ENCODE data around the gene COLEC12. TPM values are rescaled to one million over a fixed set of nuclear protein-coding genes. Genes with fewer than 3 reads are reported as not detected.

The COLEC12 gene
- total RNA-seq, 1 donor from 2014 or later: not detected

DNA sequence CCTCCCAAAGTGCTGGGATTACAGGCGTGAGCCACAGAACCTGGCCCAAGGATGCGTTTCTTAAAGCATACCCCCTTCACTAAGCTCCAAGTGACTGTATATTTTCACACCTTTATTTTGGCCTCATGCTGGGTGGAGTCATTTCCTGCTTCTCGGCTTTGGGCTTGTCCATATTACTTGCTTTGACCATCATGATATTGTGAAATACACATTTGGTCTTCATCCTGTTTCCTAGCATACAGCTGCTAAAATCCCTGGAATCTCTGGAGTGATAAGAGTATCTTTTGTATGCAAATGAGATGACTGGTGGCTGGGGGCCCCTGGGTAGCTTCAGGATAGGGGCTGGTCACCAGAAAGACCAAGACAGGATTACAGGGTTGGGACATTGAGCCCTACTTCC, 17.6 kb upstream of the COLEC12 start:
- Mint-ChIP-seq H3K4me3 (no peak overlapping the region), H3K27ac (no peak overlapping the region), H3K27me3 (ENCODE audit: insufficient read depth) (no peaks in the 10 kb centered on the region), H3K4me1 (ENCODE audit: low read depth) (peaks cover 12% of the 10 kb centered on the region), H3K36me3 (ENCODE audit: low read depth) (no peaks in the 10 kb centered on the region), H3K9me3 (no peaks in the 10 kb centered on the region)
- intact Hi-C loops (cut with micrococcal nuclease): no loop called here
- no peak for DNase-seq (ENCODE audit: low spot score)

DNA sequence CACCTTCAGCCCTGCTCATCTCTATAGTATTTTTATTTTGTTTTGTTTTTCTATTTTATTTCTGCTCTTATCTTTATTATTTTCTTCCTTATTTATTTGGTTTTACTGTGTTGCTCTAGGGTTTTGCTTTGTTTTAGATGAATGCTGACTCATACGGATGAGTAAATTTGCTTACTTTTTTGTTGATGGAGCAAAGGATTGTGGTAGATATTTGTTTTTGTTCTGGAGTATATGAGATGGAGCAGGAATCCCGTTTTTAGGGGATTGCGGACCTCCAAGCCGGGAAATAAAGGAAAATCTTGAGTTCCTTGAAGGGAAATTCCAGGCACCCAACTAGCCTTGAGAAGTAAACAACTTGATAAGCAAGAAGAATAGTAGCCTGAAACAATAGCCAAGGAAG, 15.3 kb upstream of the COLEC12 start:
- Mint-ChIP-seq H3K4me1 (ENCODE audit: low read depth) (peaks cover 12% of the 10 kb centered on the region), H3K27ac (no peak overlapping the region), H3K36me3 (ENCODE audit: low read depth) (no peaks in the 10 kb centered on the region), H3K27me3 (ENCODE audit: insufficient read depth) (no peaks in the 10 kb centered on the region), H3K9me3 (no peaks in the 10 kb centered on the region), H3K4me3 (no peak overlapping the region)
- intact Hi-C loops (cut with micrococcal nuclease): no loop called here
- no peak for DNase-seq (ENCODE audit: low spot score)

DNA sequence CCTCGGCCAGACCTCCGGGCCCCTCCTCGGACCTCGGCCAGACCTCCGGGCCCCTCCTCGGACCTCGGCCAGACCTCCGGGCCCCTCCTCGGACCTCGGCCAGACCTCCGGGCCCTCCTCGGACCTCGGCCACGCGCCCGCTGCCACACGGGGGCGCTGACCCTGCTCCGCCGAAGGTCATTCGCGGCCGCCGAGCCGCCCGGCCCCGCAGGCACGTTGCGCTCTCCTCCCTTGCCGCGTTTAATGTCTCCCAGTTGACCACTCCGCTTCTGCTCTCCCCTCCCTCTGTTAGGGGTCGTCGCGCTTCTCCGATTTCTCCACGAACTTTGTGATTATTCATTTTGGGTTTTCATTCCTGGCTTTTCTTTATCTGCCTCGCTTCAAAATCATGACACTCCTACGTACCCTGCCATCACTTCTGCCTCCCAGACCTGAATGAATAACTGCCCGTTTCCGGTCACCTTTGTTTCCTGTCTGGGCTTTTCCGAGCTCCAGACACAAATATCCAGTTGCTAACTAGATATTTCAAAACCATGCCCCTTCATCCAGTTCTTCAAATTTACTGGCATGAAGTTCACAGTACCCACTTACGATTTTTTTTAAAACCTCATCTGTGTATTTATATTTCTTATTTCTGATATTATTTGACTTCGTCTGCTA, 14.8 kb upstream of the COLEC12 start:
- intact Hi-C loops (cut with micrococcal nuclease): no loop called here
- Mint-ChIP-seq H3K4me3 (no peak overlapping the region), H3K9me3 (no peaks in the 10 kb centered on the region), H3K27ac (no peak overlapping the region), H3K27me3 (ENCODE audit: insufficient read depth) (no peaks in the 10 kb centered on the region), H3K36me3 (ENCODE audit: low read depth) (no peaks in the 10 kb centered on the region), H3K4me1 (ENCODE audit: low read depth) (peaks cover 12% of the 10 kb centered on the region)
- DNase-seq (ENCODE audit: low spot score): no peak

DNA sequence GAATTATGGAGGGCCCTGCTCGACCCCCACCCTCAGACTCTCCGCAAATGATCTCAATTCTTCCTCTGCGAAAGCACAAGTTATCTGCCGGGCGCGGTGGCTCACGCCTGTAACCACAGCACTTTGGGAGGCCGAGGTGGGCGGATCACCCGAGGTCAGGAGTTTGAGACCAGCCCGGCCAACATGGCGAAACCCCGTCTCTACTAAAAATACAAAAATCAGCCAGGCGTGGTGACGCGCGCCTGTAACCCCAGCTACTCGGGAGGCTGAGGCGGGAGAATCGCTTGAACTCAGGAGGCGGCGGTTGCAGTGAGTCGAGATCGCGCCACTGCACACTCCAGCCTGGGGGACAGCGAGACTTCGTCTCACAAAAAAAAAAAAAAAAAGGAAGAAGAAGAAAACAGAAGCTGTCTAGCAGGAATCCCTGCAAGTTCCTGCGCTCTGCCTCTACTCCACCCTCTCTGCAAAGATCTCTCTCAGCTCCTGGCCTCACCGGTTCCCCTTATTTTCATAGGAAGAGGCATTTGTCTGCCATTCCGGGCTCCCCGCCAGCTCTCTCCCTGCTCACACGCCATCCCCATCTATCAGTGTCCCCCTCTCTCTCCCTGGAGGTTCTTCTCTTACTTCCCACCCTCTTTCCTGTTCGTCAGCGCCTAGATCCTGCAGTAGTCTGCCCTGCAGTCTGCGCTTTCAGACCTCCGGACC, 13.5 kb upstream of the COLEC12 start:
- Mint-ChIP-seq H3K4me1 (ENCODE audit: low read depth) (peaks cover 10% of the 10 kb centered on the region), H3K27ac (no peak overlapping the region), H3K9me3 (no peaks in the 10 kb centered on the region), H3K27me3 (ENCODE audit: insufficient read depth) (no peaks in the 10 kb centered on the region), H3K36me3 (ENCODE audit: low read depth) (no peaks in the 10 kb centered on the region), H3K4me3 (no peak overlapping the region)
- intact Hi-C loops (cut with micrococcal nuclease): no loop called here
- no peak for DNase-seq (ENCODE audit: low spot score)

DNA sequence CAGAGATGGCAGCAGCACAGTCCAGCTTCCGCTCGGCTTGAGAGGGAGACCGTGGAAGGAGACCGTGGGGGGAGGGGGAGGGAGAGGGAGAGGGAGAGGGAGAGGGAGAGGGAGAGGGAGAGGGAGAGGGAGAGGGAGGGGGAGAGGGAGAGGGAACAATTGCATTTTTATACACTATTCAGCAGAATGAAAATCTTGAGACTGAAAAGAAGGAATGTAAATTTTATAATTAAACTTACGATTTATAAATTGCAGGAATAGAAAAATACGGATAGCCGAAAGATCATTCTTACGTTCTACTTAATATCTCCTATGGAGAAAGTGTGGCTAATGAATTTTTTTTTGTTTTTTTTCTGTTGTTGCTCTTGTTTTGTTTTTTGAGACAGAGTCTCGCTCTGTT, 12.5 kb upstream of the COLEC12 start:
- no peaks in the 10 kb centered on the region for H3K4me1 Mint-ChIP-seq (ENCODE audit: low read depth)

DNA sequence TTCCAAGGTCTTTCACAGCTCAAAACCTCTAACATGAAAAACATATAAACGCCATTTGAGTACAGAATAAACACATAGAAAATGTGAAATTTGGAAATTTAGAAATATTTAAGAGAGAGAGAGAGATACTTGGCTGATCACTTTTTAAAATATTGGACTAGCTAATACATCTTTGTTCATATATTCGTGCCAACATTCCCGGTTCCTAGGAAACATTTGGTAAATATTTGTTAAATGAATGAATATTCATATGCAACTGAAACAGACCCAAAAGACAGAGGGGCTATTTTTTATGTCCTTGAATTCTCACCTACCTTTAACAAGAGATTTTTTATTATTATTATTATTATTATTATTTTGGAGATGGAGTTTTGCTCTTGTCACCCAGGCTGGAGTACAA, 8.3 kb upstream of the COLEC12 start:
- no peak overlapping the region for H3K4me3 Mint-ChIP-seq
- intact Hi-C loops (cut with micrococcal nuclease): no loop called here
- H3K9me3 Mint-ChIP-seq: no peaks in the 10 kb centered on the region
- no peak overlapping the region for H3K27ac Mint-ChIP-seq
- no peaks in the 10 kb centered on the region for H3K36me3 Mint-ChIP-seq (ENCODE audit: low read depth)
- DNase-seq (ENCODE audit: low spot score): no peak
- H3K27me3 Mint-ChIP-seq (ENCODE audit: insufficient read depth): peaks cover 3% of the 10 kb centered on the region
- H3K4me1 Mint-ChIP-seq (ENCODE audit: low read depth): no peaks in the 10 kb centered on the region

More for the DNA sequence above, 12.5 kb upstream of the COLEC12 start:
- no peak overlapping the region for H3K27ac Mint-ChIP-seq
- no peaks in the 10 kb centered on the region for H3K36me3 Mint-ChIP-seq (ENCODE audit: low read depth)
- H3K4me3 Mint-ChIP-seq: no peak overlapping the region
- no peaks in the 10 kb centered on the region for H3K27me3 Mint-ChIP-seq (ENCODE audit: insufficient read depth)
- H3K9me3 Mint-ChIP-seq: no peaks in the 10 kb centered on the region
- intact Hi-C loops (cut with micrococcal nuclease): no loop called here
- DNase-seq (ENCODE audit: low spot score): no peak

DNA sequence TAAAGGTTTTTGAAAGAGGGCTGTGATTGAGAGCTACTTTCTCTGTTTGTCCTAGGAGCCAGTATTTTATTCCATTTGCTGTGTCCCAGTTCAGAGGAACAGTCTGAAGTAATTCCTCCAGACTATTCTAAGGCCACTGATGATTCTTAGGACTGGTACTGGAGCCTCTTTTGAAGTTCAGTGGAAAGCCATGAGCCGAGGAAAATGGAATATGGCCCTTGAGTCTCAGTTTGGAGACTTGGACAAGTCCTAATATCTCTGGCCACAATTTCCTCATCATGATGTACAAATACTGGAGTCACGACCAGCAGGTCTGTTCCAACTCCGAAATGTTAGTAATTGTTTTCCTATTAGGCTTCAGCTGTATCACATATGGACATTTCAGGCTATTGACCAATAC, 7.1 kb upstream of the COLEC12 start:
- DNase-seq (ENCODE audit: low spot score): no peak
- Mint-ChIP-seq H3K9me3 (no peaks in the 10 kb centered on the region), H3K4me1 (ENCODE audit: low read depth) (no peaks in the 10 kb centered on the region), H3K4me3 (no peak overlapping the region), H3K36me3 (ENCODE audit: low read depth) (no peaks in the 10 kb centered on the region), H3K27ac (no peak overlapping the region), H3K27me3 (ENCODE audit: insufficient read depth) (peaks cover 5% of the 10 kb centered on the region)
- intact Hi-C loops (cut with micrococcal nuclease): no loop called here

DNA sequence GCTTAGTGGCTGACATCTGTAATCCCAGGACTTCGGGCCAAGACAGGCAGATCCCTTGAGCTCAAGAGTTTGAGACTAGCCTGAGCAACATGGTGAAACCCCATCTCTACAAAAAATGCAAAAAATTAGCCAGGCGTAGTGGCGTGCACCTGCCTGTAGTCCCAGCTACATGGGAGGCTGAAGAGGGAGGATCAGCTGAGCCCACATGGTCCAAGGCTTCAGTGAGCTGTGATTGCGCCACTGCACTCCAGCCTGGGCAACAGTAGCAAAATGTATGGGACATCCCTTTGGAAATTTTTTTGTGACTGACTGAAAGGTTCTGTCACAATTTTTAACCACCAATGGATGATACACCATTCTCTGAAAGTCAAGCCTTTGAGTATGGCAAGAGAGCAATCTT, 6.3 kb upstream of the COLEC12 start:
- Mint-ChIP-seq H3K27me3 (ENCODE audit: insufficient read depth) (peaks cover 5% of the 10 kb centered on the region), H3K27ac (no peak overlapping the region), H3K4me1 (ENCODE audit: low read depth) (no peaks in the 10 kb centered on the region), H3K9me3 (no peaks in the 10 kb centered on the region), H3K4me3 (no peak overlapping the region), H3K36me3 (ENCODE audit: low read depth) (no peaks in the 10 kb centered on the region)
- DNase-seq (ENCODE audit: low spot score): no peak
- intact Hi-C loops (cut with micrococcal nuclease): no loop called here

DNA sequence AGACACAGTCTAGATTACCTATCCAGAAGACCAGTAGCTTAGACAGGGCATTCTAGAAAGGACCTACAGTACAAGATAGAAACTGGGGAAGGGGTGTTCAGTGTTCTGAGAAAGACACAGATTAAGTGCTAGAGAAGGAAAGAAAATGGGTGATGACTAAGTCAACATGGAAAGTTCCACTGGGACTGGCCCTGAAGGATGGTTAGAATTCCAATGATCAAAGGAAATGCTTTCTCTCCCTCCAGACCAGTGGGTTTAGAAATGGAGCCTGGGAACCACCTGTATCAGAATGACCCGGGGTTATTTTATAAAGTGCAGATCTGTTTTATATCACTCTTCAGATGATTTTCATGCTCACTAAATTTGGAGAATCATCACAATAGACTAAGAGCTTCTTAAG, 5.8 kb upstream of the COLEC12 start:
- Mint-ChIP-seq H3K36me3 (ENCODE audit: low read depth) (no peaks in the 10 kb centered on the region), H3K9me3 (no peaks in the 10 kb centered on the region), H3K4me3 (no peak overlapping the region), H3K27ac (no peak overlapping the region), H3K4me1 (ENCODE audit: low read depth) (no peaks in the 10 kb centered on the region), H3K27me3 (ENCODE audit: insufficient read depth) (peaks cover 7% of the 10 kb centered on the region)
- DNase-seq (ENCODE audit: low spot score): no peak
- intact Hi-C loops (cut with micrococcal nuclease): no loop called here

DNA sequence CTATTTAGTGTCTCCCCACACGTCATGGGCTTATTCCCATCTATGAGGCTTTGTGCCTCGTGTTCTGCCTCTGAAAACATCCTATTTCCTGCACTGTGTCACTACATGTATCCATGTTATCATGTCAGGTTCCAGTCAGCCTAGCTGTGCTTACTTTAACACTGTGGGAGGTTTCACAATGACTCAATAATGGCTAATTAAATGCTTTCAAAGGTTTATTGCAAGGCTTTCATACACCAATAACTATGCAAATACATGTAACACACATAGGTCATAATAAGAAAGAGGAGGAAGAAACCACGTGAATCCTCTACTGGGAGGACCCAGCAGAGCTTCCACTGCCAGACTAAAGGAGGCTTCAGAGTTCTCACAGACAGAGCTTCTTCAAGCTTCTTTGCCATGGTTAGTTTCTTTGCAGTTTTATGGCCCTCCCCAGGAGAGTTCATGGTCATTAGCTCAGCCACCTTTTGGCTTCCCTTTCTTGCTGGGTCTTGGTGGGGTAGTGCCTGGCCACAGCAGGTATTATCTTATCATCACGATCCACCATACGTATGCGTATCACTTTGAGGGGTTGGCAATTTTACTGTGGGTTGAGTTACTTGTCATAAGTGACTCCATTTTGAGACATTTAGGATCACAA, 5.1 kb upstream of the COLEC12 start:
- Mint-ChIP-seq H3K4me1 (ENCODE audit: low read depth) (no peaks in the 10 kb centered on the region), H3K27ac (no peak overlapping the region), H3K27me3 (ENCODE audit: insufficient read depth) (peaks cover 13% of the 10 kb centered on the region), H3K4me3 (no peak overlapping the region), H3K9me3 (no peaks in the 10 kb centered on the region), H3K36me3 (ENCODE audit: low read depth) (no peaks in the 10 kb centered on the region)
- DNase-seq (ENCODE audit: low spot score): no peak
- intact Hi-C loops (cut with micrococcal nuclease): no loop called here

DNA sequence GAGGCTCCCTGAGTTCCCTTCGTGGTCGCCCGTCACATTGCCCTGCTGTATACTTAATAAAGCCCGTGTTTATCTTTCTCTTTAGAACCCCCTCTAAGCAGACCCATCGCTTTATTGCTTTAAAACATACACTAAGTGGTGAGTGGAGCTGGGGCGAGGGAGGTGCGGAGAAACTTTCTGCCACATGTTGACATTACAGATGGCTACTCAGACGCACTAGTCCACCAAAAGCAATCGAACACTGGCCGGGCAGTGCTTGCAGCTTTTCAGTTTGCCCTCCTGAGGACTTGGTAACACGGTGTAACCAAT, 859 bp upstream of the COLEC12 start:
- peaks cover 28% of the 10 kb centered on the region for H3K27me3 Mint-ChIP-seq (ENCODE audit: insufficient read depth)
- H3K9me3 Mint-ChIP-seq: no peaks in the 10 kb centered on the region
- no peaks in the 10 kb centered on the region for H3K36me3 Mint-ChIP-seq (ENCODE audit: low read depth)
- intact Hi-C loops (cut with micrococcal nuclease): loop anchor here (5.0 kb wide), 1 partner anchor 411 kb away; no protein-coding TSS in a partner anchor
- no peaks in the 10 kb centered on the region for H3K4me1 Mint-ChIP-seq (ENCODE audit: low read depth)
- H3K27ac Mint-ChIP-seq: no peak overlapping the region
- H3K4me3 Mint-ChIP-seq: no peak overlapping the region
- no peak for DNase-seq (ENCODE audit: low spot score)

DNA sequence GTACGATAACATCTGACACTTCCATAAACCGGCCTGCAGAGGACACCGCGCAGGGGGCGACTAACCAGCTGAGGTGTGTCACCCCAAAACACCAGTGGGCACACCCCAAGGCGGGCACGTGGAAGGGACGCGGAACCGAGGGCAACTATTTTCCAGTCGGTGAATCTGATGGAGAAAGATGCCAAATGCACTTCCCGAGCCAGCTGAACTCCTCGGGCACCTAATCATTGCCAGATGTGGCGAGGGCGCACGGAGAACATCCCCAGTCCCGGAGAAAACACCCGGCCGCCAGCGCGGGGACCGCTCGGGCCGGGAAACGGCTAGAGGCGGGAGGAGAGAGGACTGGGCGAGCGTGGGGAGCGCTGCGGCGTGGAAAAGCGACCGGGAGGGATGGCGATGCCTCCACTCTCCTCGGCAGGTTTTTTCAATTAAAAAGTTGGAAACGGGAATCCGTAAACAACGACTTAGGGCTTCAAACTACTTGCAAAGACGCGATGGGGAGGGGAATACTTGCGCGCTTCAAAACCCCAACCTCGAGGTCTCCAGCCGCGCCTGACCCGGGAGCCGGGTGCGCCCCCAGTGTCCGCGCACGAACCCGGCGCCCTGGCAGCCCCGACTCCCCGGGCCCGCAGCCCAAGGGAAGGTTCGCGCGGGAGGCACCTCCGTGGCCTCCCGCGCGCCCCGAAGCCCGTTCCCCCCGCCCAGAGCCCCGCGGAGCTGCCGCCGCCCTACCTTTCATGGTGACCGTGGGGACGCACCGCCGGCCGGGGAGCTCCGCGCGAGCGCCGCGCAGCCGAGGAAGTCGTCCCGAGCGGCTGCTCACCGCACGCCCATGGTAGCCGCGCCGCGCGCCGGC, 497 bp downstream of the COLEC12 start:
- no peak for DNase-seq (ENCODE audit: low spot score)
- intact Hi-C loops (cut with micrococcal nuclease): loop anchor here (5.0 to 10.0 kb wide), 2 partner anchors 115 to 412 kb away; no protein-coding TSS in a partner anchor
- Mint-ChIP-seq H3K27ac (no peak overlapping the region), H3K36me3 (ENCODE audit: low read depth) (no peaks in the 10 kb centered on the region), H3K4me3 (no peak overlapping the region), H3K27me3 (ENCODE audit: insufficient read depth) (peaks cover 29% of the 10 kb centered on the region), H3K9me3 (no peaks in the 10 kb centered on the region), H3K4me1 (ENCODE audit: low read depth) (no peaks in the 10 kb centered on the region)
